ENCODE results near the gene SLIT3.

DNA sequence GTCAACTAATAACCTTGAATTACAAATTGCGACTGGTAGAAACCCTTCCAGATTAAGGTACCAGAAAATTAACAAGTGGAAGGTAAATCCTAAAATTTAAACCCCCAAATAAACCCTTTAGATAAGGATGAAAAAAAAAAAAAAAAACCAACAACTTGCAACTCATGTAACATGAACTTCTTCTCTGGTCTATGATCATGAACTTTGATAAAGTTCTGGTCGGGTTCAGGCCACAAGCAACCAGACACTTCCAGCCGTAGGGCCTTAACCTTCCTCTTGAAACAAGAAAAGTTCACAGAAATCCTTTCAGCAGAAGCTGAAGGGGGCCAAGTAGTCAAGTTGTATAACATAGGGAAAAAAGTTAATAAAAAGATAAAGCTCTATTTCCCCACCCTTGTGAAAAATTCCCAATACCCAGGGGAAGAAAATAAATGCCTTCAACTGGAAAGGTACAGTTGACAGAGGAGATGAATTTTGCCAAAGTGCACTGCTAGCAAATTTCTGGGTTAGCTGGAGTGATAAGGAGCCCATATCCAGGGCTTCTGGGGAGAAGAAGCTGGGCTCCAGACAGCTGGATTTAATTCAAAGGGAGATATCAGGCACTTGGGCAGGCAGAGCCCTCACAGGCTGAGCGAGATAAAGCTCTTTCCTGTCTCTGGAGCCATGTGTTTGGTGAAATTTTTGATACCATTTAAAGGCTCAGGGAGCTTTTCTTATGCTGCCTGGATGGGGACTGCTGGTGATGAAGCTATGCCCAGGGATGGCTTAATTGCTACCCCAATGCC, 487.6 kb downstream of the SLIT3 start:
- TF ChIP-seq POLR2A (IDR thresholded peaks at IDR 0.05) (no peak), POLR2AphosphoS5 (IDR thresholded peaks at IDR 0.05) (no peak), EP300 (IDR thresholded peaks at IDR 0.05) (no peak)
- TF ChIP-seq, protein P1, sequence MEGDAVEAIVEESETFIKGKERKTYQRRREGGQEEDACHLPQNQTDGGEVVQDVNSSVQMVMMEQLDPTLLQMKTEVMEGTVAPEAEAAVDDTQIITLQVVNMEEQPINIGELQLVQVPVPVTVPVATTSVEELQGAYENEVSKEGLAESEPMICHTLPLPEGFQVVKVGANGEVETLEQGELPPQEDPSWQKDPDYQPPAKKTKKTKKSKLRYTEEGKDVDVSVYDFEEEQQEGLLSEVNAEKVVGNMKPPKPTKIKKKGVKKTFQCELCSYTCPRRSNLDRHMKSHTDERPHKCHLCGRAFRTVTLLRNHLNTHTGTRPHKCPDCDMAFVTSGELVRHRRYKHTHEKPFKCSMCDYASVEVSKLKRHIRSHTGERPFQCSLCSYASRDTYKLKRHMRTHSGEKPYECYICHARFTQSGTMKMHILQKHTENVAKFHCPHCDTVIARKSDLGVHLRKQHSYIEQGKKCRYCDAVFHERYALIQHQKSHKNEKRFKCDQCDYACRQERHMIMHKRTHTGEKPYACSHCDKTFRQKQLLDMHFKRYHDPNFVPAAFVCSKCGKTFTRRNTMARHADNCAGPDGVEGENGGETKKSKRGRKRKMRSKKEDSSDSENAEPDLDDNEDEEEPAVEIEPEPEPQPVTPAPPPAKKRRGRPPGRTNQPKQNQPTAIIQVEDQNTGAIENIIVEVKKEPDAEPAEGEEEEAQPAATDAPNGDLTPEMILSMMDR (IDR thresholded peaks at IDR 0.05): no peak

All from stomach (tissue), 4 donors.